ENCODE results near the gene ARHGAP30. TPM values are rescaled to one million over a fixed set of nuclear protein-coding genes. Genes with fewer than 3 reads are reported as not detected.

Gene ARHGAP30
- total RNA-seq, 1 donor from 2014 or later: not detected

GRCh38 chr1:161089251-161089924 is 19.7 kb upstream of the ARHGAP30 start, which contains the start of gene NECTIN4:
NECTIN4 (minus strand) TSS chr1:161089558; CDS start chr1:161089296, 262 bp downstream.
- DNase-seq: no peak

GRCh38 chr1:161088587-161089110 is 19.0 kb upstream of the ARHGAP30 start:
- peak; percentile 18 for DNase-seq

- DNase-seq: no peak
Measured at GRCh38 chr1:161086457-161086856, 16.8 kb upstream of the ARHGAP30 start.

- no peak for DNase-seq
Measured at GRCh38 chr1:161085165-161085564, 15.5 kb upstream of the ARHGAP30 start.

GRCh38 chr1:161084597-161084988 is 14.9 kb upstream of the ARHGAP30 start:
- no peak for DNase-seq

GRCh38 chr1:161083748-161084596 is 14.3 kb upstream of the ARHGAP30 start:
- DNase-seq: no peak

GRCh38 chr1:161082996-161083747 is 13.5 kb upstream of the ARHGAP30 start:
- DNase-seq: peak; percentile 31

- DNase-seq: no peak
Measured at GRCh38 chr1:161082483-161082882, 12.8 kb upstream of the ARHGAP30 start.

GRCh38 chr1:161081519-161081918 is 11.8 kb upstream of the ARHGAP30 start:
- DNase-seq: no peak

- no peak for DNase-seq
Measured at GRCh38 chr1:161080441-161081405, 11.0 kb upstream of the ARHGAP30 start.

GRCh38 chr1:161079436-161080110 is 9.9 kb upstream of the ARHGAP30 start:
- no peak for DNase-seq

GRCh38 chr1:161077426-161077825 is 7.7 kb upstream of the ARHGAP30 start:
- no peak for DNase-seq

GRCh38 chr1:161076410-161076809 is 6.7 kb upstream of the ARHGAP30 start:
- DNase-seq: no peak

- no peak for DNase-seq
Measured at GRCh38 chr1:161074676-161075368, 5.1 kb upstream of the ARHGAP30 start.

- DNase-seq: no peak
Measured at GRCh38 chr1:161073474-161074121, 3.9 kb upstream of the ARHGAP30 start.

GRCh38 chr1:161072751-161073449 is 3.2 kb upstream of the ARHGAP30 start:
- DNase-seq: no peak

GRCh38 chr1:161071886-161072371 is 2.2 kb upstream of the ARHGAP30 start:
- peak; percentile 54 for DNase-seq

- no peak for DNase-seq
Measured at GRCh38 chr1:161070761-161071160, 1.1 kb upstream of the ARHGAP30 start.

- no peak for DNase-seq
Measured at GRCh38 chr1:161069241-161069640, 450 bp downstream of the ARHGAP30 start.
